HepG2 (cell line): Measurements from ENCODE around the gene SUPT6H. TPM values are rescaled to one million over a fixed set of nuclear protein-coding genes. Genes with fewer than 3 reads are reported as not detected.

Source experiments
- ATAC-seq: fragments of 200-7000 bp; cut with Tn5 transposase; 3 replicates; pipeline ENCODE4 v1.9.1; 2020; ENCODE audit warnings: mild to moderate bottlenecking, moderate library complexity
- BruUV-seq: library from RNA; stranded (reverse); fragments of 400-500 nt; replicated peaks from 2 replicates; lab custom pipeline; 2021; lab: Mats Ljungman, UMichigan
- CTCF ChIA-PET: fragments of 300-600 bp; formaldehyde crosslinking; extraction: SDS; loops from one replicate; lab custom pipeline; 2021; ENCODE audit warnings: low total read pairs, inconsistent platforms, low intra/inter-chr PET ratio; lab: Yijun Ruan, JAX
- POLR2A ChIA-PET: fragments of 350-600 bp; sonication (Branson Sonifier 250); formaldehyde crosslinking; loops from one replicate; lab custom pipeline; 2020; ENCODE audit warnings: antibody characterized with exemption, inconsistent platforms; lab: Yijun Ruan, JAX
- DNase-seq: peaks from one replicate; pipeline ENCODE4 v3.0.0-alpha.2; 2015; ENCODE audit warnings: low spot score
- FAIRE-seq: peaks from 3 replicates; lab custom pipeline; 2011; peaks lifted over from hg19 to GRCh38; lab: Jason Lieb, UNC
- H2AFZ ChIP-seq: one replicate; pipeline ENCODE4 v1.6.1; 2011; ENCODE audit warnings: low read length, inconsistent platforms
- H3K27ac ChIP-seq: fragments of 300-600 bp; 3 replicates; pipeline ENCODE4 v1.8.0; 2011; ENCODE audit warnings: mixed run types, mild to moderate bottlenecking, mixed read lengths, low read length, inconsistent platforms; ENCODE audit not compliant: insufficient read depth; ENCODE audit errors: extremely low read length
- H3K27me3 ChIP-seq, 2 experiments: fragments of 200-600 bp in 1 of 2; 2 replicates in 1 of 2; 3 replicates in 1 of 2; pipeline versions ENCODE4 v1.6.0 to v1.8.0; 2011; ENCODE audit warnings: low read length in 2 of 2, mild to moderate bottlenecking in 2 of 2, moderate library complexity in 2 of 2, inconsistent platforms in 1 of 2; ENCODE audit not compliant: insufficient read depth in 2 of 2, control insufficient read depth in 1 of 2
- H3K36me3 ChIP-seq, 2 experiments: fragments of 200-600 bp in 1 of 2; replicated peaks in 1 of 2; 2 replicates in 1 of 2; 3 replicates in 1 of 2; pipeline versions ENCODE4 v1.5.1 to v1.8.0; 2011; ENCODE audit warnings: low read length in 2 of 2, inconsistent platforms in 1 of 2; ENCODE audit not compliant: insufficient read depth in 2 of 2, control insufficient read depth in 1 of 2
- H3K4me1 ChIP-seq: 2 replicates; pipeline ENCODE4 v1.5.1; 2012; ENCODE audit warnings: low read length, inconsistent platforms; ENCODE audit not compliant: insufficient read depth
- H3K4me2 ChIP-seq: 2 replicates; pipeline ENCODE4 v1.6.0; 2011; ENCODE audit warnings: low read depth, low read length, inconsistent platforms
- H3K4me3 ChIP-seq, 3 experiments: fragments of 200-600 bp in 1 of 3; sonication (generic), shearing (Covaris generic) in 1 of 3; replicated peaks in 1 of 3; 2 replicates each; pipeline ENCODE4 v1.5.1; 2011 to 2016; ENCODE audit warnings: low read length in 3 of 3, inconsistent platforms in 2 of 3, low read depth in 2 of 3, mild to moderate bottlenecking in 2 of 3, control low read depth in 1 of 3, mixed read lengths in 1 of 3; ENCODE audit not compliant: insufficient read depth in 1 of 3
- H3K79me2 ChIP-seq: one replicate; pipeline ENCODE4 v1.6.1; 2011; ENCODE audit warnings: low read length, inconsistent platforms; ENCODE audit not compliant: insufficient read depth
- H3K9ac ChIP-seq: 2 replicates; pipeline ENCODE4 v1.6.0; 2011; ENCODE audit warnings: mild to moderate bottlenecking, low read depth, low read length, inconsistent platforms; ENCODE audit not compliant: insufficient read depth
- H3K9me3 ChIP-seq: 2 replicates; pipeline ENCODE4 v1.5.1; 2012; ENCODE audit warnings: mild to moderate bottlenecking, low read length
- H4K20me1 ChIP-seq: 2 replicates; pipeline ENCODE4 v1.6.0; 2011; ENCODE audit warnings: inconsistent platforms, mild to moderate bottlenecking, low read length, moderate library complexity; ENCODE audit not compliant: insufficient read depth
- BCL6 ChIP-seq: IDR thresholded peaks from 2 replicates; pipeline ENCODE4 v1.6.1; 2016; ENCODE audit warnings: missing genetic modification reagents, missing compliant biosample characterization
- CEBPG ChIP-seq: IDR thresholded peaks from 2 replicates; pipeline ENCODE4 v1.6.1; 2016
- CREB3 ChIP-seq: sonication (generic); formaldehyde crosslinking; IDR thresholded peaks from 2 replicates; pipeline ENCODE4 v1.5.0; 2020; ENCODE audit warnings: missing genetic modification reagents
- CTCF ChIP-seq: sonication (generic); formaldehyde crosslinking; IDR thresholded peaks from 2 replicates; pipeline ENCODE4 v1.5.0; 2020; ENCODE audit warnings: mild to moderate bottlenecking, missing genetic modification reagents, moderate library complexity
- HNRNPK ChIP-seq: fragments of 200-400 bp; formaldehyde crosslinking; IDR thresholded peaks from 2 replicates; pipeline ENCODE4 v1.6.1; 2018; ENCODE audit warnings: low read length, low read depth, moderate library complexity, mild to moderate bottlenecking; ENCODE audit not compliant: poor library complexity, severe bottlenecking
- KDM5B ChIP-seq: sonication (generic); formaldehyde crosslinking; IDR thresholded peaks from 2 replicates; pipeline ENCODE4 v1.4.0; 2020; ENCODE audit warnings: missing genetic modification reagents, mild to moderate bottlenecking, borderline replicate concordance
- NAIF1 ChIP-seq: sonication (generic); formaldehyde crosslinking; IDR thresholded peaks from 2 replicates; pipeline ENCODE4 v1.5.0; 2020; ENCODE audit warnings: mild to moderate bottlenecking, missing genetic modification reagents, borderline replicate concordance
- NCOA1 ChIP-seq: sonication (generic); formaldehyde crosslinking; IDR thresholded peaks from 2 replicates; pipeline ENCODE4 v1.9.0; 2021; ENCODE audit warnings: missing genetic modification reagents
- PPARG ChIP-seq: conservative IDR thresholded peaks from 2 replicates; pipeline ENCODE4 v1.6.1; 2016; ENCODE audit warnings: missing biosample characterization, missing genetic modification reagents
- REXO4 ChIP-seq: sonication (generic); formaldehyde crosslinking; IDR thresholded peaks from 2 replicates; pipeline ENCODE4 v1.8.0; 2022; ENCODE audit warnings: missing genetic modification reagents, mild to moderate bottlenecking, borderline replicate concordance
- RFX3 ChIP-seq: IDR thresholded peaks from 2 replicates; pipeline ENCODE4 v1.6.1; 2016; ENCODE audit warnings: missing biosample characterization, missing genetic modification reagents
- SAP130 ChIP-seq: IDR thresholded peaks from 2 replicates; pipeline ENCODE4 v1.6.1; 2016; ENCODE audit warnings: low read depth
- SMC3 ChIP-seq: IDR thresholded peaks from 2 replicates; pipeline ENCODE4 v1.6.1; 2011; ENCODE audit warnings: low read length, improper control_type of control experiment
- STAG1 ChIP-seq: sonication (generic); formaldehyde crosslinking; IDR thresholded peaks from 2 replicates; pipeline ENCODE4 v1.4.0; 2020; ENCODE audit warnings: missing genetic modification reagents
- TBP ChIP-seq: sonication (generic); formaldehyde crosslinking; IDR thresholded peaks from 2 replicates; pipeline ENCODE4 v1.5.0; 2020; ENCODE audit warnings: missing genetic modification reagents
- THAP11 ChIP-seq: IDR thresholded peaks from 2 replicates; pipeline ENCODE4 v1.6.1; 2016; ENCODE audit warnings: missing biosample characterization, missing genetic modification reagents
- THAP8 ChIP-seq: sonication (generic); formaldehyde crosslinking; IDR thresholded peaks from 2 replicates; pipeline ENCODE4 v1.5.1; 2020; ENCODE audit warnings: missing genetic modification reagents, mild to moderate bottlenecking, borderline replicate concordance
- ZFX ChIP-seq: sonication (generic); formaldehyde crosslinking; IDR thresholded peaks from 2 replicates; pipeline ENCODE4 v1.4.0; 2020; ENCODE audit warnings: mild to moderate bottlenecking, low read depth, missing genetic modification reagents, moderate library complexity
- ZFYVE20 ChIP-seq: sonication (generic); formaldehyde crosslinking; IDR thresholded peaks from 2 replicates; pipeline ENCODE4 v1.8.0; 2023; ENCODE audit warnings: low read depth, mild to moderate bottlenecking, moderate library complexity, missing genetic modification reagents, borderline replicate concordance
- ZNF558 ChIP-seq: sonication (generic); formaldehyde crosslinking; IDR thresholded peaks from 2 replicates; pipeline ENCODE4 v1.9.0; 2022; ENCODE audit warnings: mild to moderate bottlenecking, missing genetic modification reagents, borderline replicate concordance
- ZNF574 ChIP-seq: sonication (generic); formaldehyde crosslinking; IDR thresholded peaks from 2 replicates; pipeline ENCODE4 v1.4.0; 2020; ENCODE audit warnings: missing genetic modification reagents
- WGBS: methylation state at CpG from one replicate; pipeline ENCODE4 v1.1.6; 2017; ENCODE audit warnings: low lambda C conversion rate; 5-methylcytosine and 5-hydroxymethylcytosine counted together
- in situ Hi-C: cut with HindIII; loops from 2 replicates; pipeline ENCODE4 v1.10.0; 2017; ENCODE audit warnings: low pct_unique_long_range_greater_than_20kb; ENCODE audit not compliant: extremely low pct_ligation_motif_present
- intact Hi-C: fragments of 100-400 bp; cut with micrococcal nuclease; formaldehyde crosslinking; loops from one replicate; pipeline ENCODE4 v1.10.0; 2022; ENCODE audit not compliant: unreplicated experiment
- polyA plus RNA-seq, 8 experiments: library from polyadenylated mRNA; depleted of rRNA in 3 of 8; stranded (reverse) in 7 of 8; unstranded in 1 of 8; fragments of >200 nt; fragmentation: Illumina TruSeq in 4 of 8; extraction: Trizol in 4 of 8; gene quantifications; 2 replicates each; pipeline versions ENCODE4 v1.2.1 to v1.2.3, GENCODE V29; 2011 to 2016; ENCODE audit warnings: low read depth in 4 of 8, missing spikeins in 1 of 8, mixed read lengths in 1 of 8; ENCODE audit not compliant: insufficient read depth in 1 of 8
- total RNA-seq, 5 experiments: library from RNA; depleted of rRNA; stranded (reverse); fragments of >200 nt; fragmentation: Illumina TruSeq; extraction: Trizol; gene quantifications; 2 replicates each; pipeline ENCODE4 v1.2.3, GENCODE V29; 2016; ENCODE audit warnings: low read depth in 1 of 5

SUPT6H gene
- total and polyA plus RNA-seq, 2 of the 13 experiments (the other 11 are each of a cell fraction or from before 2014, with no cell fraction given) = 32.7 to 39.9 TPM

GRCh38 chr17:28684963-28685362 is 23.0 kb downstream of the SUPT6H start:
- in situ Hi-C loops (no loop called here), intact Hi-C loops (loop anchor here (2.0 kb wide), 2 partner anchors 42 to 66 kb away; partner anchors contain the start of gene TLCD1)
- Histone ChIP-seq H3K27me3 (no peaks in the 10 kb centered on the region), H3K9me3 (no peaks in the 10 kb centered on the region), H3K27ac (no peak overlapping the region), H3K9ac (no peak overlapping the region), H3K4me1 (0 out of 2 replicates have a peak, but pooled peaks cover 7% of the 10 kb centered on the region), H3K79me2 (no peaks in the 10 kb centered on the region), H3K4me3 (no peak overlapping the region), H4K20me1 (no peaks in the 10 kb centered on the region), H3K4me2 (no peak overlapping the region), H2AFZ (no peak overlapping the region), H3K36me3 (peaks cover 55 to 95% of the 10 kb centered on the region in 2 experiments)
- ATAC-seq (peak; percentile 68), FAIRE-seq (peak; percentile 85), DNase-seq (peak; percentile 65)
- CTCF ChIA-PET = interaction anchor here (1.2 kb wide), 1 partner anchor 35 kb away, joined by 4 read pairs; the partner anchor contains the start of gene RPL23A
- POLR2A ChIA-PET = no interaction called here
- BruUV-seq = no TSS peak
- WGBS = 84% methylated on average over 3 of the region's 3 CpGs
- TF ChIP-seq CREB3 (CRISPR knock-in tag) = no peak
- no peak for TF ChIP-seq NCOA1 (CRISPR knock-in tag)
- no peak for TF ChIP-seq ZNF558 (CRISPR knock-in tag)
- no peak for TF ChIP-seq CEBPG (CRISPR knock-in tag)
- TF ChIP-seq TBP (CRISPR knock-in tag) = no peak
- no peak for TF ChIP-seq BCL6 (CRISPR knock-in tag)
- TF ChIP-seq NAIF1 (CRISPR knock-in tag) = no peak
- peak; percentile 43; the same call in 1 of the 2 replicates for TF ChIP-seq SMC3
- TF ChIP-seq ZFYVE20 = no peak
- TF ChIP-seq PPARG (CRISPR knock-in tag) = no peak
- TF ChIP-seq KDM5B (CRISPR knock-in tag) = no peak
- peak; percentile 25; the same call in 1 of the 2 replicates for TF ChIP-seq SAP130 (CRISPR knock-in tag)
- TF ChIP-seq ZFX (CRISPR knock-in tag) = peak; percentile 28; the same call in 1 of the 2 replicates
- peak; percentile 80 for TF ChIP-seq STAG1 (CRISPR knock-in tag)
- TF ChIP-seq REXO4 (CRISPR knock-in tag) = no peak
- 0 out of 2 replicates have a peak, but pooled peaks have one; percentile 42 for TF ChIP-seq THAP11 (CRISPR knock-in tag)
- TF ChIP-seq RFX3 (CRISPR knock-in tag) = no peak
- TF ChIP-seq CTCF (CRISPR knock-in tag) = peak; percentile 79
- TF ChIP-seq THAP8 = no peak
- TF ChIP-seq HNRNPK = no peak
- TF ChIP-seq ZNF574 (CRISPR knock-in tag) = no peak
